OCI-LY3 (cell line): ENCODE data around the gene SAMD11.

ENCODE experiments used
- H2AFZ ChIP-seq: fragments of 200-600, 300-600 bp; shearing (Covaris generic); 2 replicates; pipeline ENCODE4 v1.6.0; 2014; ENCODE audit warnings: antibody characterized with exemption, low read depth, low read length
- H3K27ac ChIP-seq: fragments of 200-600, 300-600 bp; sonication (generic); 2 replicates; pipeline ENCODE4 v1.5.1; 2014; ENCODE audit warnings: mild to moderate bottlenecking, low read length, moderate library complexity, mixed read lengths
- H3K27me3 ChIP-seq: fragments of 200-600, 300-600 bp; sonication (generic); 2 replicates; pipeline ENCODE4 v1.6.1; 2014; ENCODE audit warnings: low read depth, low read length, mixed read lengths
- H3K36me3 ChIP-seq: fragments of 200-600, 300-600 bp; sonication (generic); replicated peaks from 2 replicates; pipeline ENCODE3; 2014; ENCODE audit warnings: low read depth, low read length, mixed read lengths
- H3K4me1 ChIP-seq: fragments of 300-600, 200-600 bp; sonication (generic); 2 replicates; pipeline ENCODE4 v1.6.1; 2014; ENCODE audit warnings: low read length, mixed read lengths
- H3K4me2 ChIP-seq: fragments of 200-600, 300-600 bp; sonication (generic); 2 replicates; pipeline ENCODE4 v1.6.1; 2014; ENCODE audit warnings: low read length, mixed read lengths
- H3K4me3 ChIP-seq: fragments of 300-600, 200-600 bp; sonication (generic); 2 replicates; pipeline ENCODE4 v1.5.1; 2014; ENCODE audit warnings: antibody characterized with exemption, mild to moderate bottlenecking, low read length, moderate library complexity
- H3K79me2 ChIP-seq: fragments of 300-600, 200-600 bp; shearing (Covaris generic); 2 replicates; pipeline ENCODE4 v1.6.1; 2014; ENCODE audit warnings: mild to moderate bottlenecking, low read length, mixed read lengths
- H3K9ac ChIP-seq: fragments of 300-600, 200-600 bp; shearing (Covaris generic); 2 replicates; pipeline ENCODE4 v1.6.0; 2014; ENCODE audit warnings: mild to moderate bottlenecking, low read length, moderate library complexity
- H3K9me3 ChIP-seq: fragments of 200-600, 300-600 bp; shearing (Covaris generic); 2 replicates; pipeline ENCODE4 v1.6.1; 2014; ENCODE audit warnings: low read length, mixed read lengths; ENCODE audit not compliant: insufficient read depth
- H4K20me1 ChIP-seq: fragments of 200-600, 300-600 bp; sonication (generic); 2 replicates; pipeline ENCODE4 v1.6.1; 2016; ENCODE audit warnings: low read length, mixed read lengths; ENCODE audit not compliant: insufficient read depth
- EZH2phosphoT487 ChIP-seq: fragments of 200-600 bp; shearing (Covaris generic); IDR thresholded peaks from 2 replicates; pipeline ENCODE4 v1.6.1; 2018; ENCODE audit warnings: antibody characterized with exemption, mixed run types, low read depth
- TF ChIP-seq, protein P1 (sequence below): fragments of 200-600, 300-600 bp; sonication (generic); IDR thresholded peaks from 2 replicates; pipeline ENCODE4 v1.5.1; 2014; ENCODE audit warnings: antibody characterized with exemption, low read length, low read depth

The SAMD11 gene

DNA sequence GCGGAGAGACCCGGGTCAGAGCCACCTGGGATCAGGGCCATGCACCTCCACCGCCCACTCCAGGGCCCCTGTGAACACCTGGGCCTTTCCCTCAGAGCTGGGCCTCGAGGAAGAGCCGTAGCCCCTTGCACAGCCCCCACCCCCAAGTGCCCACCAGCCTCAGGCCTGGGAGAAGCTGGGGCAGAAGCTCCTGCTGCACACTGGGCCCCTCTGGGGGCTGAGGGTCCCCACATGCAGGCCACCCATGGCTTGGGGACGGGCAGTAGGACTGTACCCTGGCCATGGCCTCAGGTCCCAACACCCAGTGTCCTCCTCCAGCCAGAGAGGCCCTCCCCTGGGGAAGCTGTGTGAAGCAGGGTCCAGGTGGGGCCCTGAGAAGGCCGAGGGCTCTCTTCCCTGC, 28.9 kb downstream of the SAMD11 start:
- H3K4me2 ChIP-seq: no peak overlapping the region
- H4K20me1 ChIP-seq: peaks cover 24% of the 10 kb centered on the region
- no peak overlapping the region for H3K27ac ChIP-seq
- peaks cover 50% of the 10 kb centered on the region for H3K36me3 ChIP-seq
- H3K9ac ChIP-seq: no peak overlapping the region
- no peaks in the 10 kb centered on the region for H3K9me3 ChIP-seq
- H3K4me3 ChIP-seq: no peak overlapping the region
- no peaks in the 10 kb centered on the region for H3K27me3 ChIP-seq
- H3K79me2 ChIP-seq: peaks cover 10% of the 10 kb centered on the region
- peaks cover 2% of the 10 kb centered on the region for H3K4me1 ChIP-seq
- TF ChIP-seq, protein P1, sequence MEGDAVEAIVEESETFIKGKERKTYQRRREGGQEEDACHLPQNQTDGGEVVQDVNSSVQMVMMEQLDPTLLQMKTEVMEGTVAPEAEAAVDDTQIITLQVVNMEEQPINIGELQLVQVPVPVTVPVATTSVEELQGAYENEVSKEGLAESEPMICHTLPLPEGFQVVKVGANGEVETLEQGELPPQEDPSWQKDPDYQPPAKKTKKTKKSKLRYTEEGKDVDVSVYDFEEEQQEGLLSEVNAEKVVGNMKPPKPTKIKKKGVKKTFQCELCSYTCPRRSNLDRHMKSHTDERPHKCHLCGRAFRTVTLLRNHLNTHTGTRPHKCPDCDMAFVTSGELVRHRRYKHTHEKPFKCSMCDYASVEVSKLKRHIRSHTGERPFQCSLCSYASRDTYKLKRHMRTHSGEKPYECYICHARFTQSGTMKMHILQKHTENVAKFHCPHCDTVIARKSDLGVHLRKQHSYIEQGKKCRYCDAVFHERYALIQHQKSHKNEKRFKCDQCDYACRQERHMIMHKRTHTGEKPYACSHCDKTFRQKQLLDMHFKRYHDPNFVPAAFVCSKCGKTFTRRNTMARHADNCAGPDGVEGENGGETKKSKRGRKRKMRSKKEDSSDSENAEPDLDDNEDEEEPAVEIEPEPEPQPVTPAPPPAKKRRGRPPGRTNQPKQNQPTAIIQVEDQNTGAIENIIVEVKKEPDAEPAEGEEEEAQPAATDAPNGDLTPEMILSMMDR: no peak
- TF ChIP-seq EZH2phosphoT487: no peak
- no peak overlapping the region for H2AFZ ChIP-seq

DNA sequence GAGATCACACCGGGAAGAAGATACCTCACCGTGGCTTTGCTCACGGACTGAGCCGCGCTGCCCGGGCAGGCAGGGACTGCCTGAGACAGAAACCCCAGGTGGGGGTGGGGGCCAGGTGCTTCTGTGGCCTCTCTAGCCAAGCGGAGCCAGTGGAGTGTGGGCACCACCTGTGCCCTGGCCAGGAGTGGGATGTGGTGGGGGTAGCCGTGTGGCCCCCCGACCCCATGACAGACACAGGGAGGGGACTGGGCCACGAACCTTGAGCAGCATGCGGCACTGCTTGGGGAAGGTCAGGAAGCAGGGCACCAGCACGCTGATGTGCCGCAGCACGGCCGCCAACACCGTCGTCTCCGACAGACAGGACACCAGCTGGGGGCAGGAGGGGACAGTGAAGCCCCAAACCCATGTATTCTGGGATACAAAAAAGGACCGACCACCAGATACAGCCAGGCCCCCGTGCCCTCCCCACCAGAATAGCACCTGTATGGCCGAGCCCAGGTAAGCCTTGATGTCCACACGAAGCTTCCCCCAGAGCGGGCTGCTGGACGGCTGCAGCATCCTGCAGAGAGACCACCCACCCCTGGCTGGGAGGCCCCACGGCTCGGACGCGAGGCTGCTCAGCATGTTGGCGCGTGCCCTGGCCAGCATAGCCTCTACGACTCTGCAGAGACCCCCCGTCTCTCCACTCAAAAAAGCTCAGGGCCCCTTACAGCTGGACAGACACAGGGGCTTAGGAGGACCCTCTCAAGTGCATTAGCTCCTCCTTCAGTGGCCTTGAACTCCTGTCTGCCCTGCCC, 30.0 kb downstream of the SAMD11 start:
- Histone ChIP-seq H3K79me2 (peaks cover 21% of the 10 kb centered on the region), H3K4me2 (no peak overlapping the region), H3K36me3 (peaks cover 46% of the 10 kb centered on the region)

DNA sequence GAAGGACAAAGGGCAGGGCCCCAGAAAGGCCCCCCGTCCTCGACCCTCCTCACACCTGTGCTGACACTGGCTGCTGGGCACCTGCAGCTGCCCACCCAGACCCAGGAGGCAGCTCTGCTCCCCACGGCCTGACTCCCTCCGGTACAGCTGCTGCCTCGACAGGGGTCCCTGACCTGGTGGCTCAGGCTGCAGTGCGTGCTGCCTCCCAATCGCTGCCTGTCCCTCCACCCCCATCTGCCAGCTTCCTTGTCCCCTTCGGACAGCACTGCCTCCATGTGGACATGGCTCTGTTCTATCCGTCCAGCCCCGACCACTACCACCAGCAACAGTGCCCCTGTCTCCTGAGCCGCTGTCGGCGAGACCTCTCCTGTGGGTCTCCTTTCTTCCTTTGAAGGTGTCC, 31.2 kb downstream of the SAMD11 start:
- Histone ChIP-seq H3K9ac (no peak overlapping the region), H3K27me3 (no peaks in the 10 kb centered on the region), H3K4me2 (no peak overlapping the region), H3K9me3 (no peaks in the 10 kb centered on the region), H2AFZ (no peak overlapping the region), H3K79me2 (peaks cover 25% of the 10 kb centered on the region), H3K4me3 (no peak overlapping the region), H3K27ac (no peak overlapping the region), H3K4me1 (peaks cover 9% of the 10 kb centered on the region), H4K20me1 (peaks cover 17% of the 10 kb centered on the region), H3K36me3 (peaks cover 42% of the 10 kb centered on the region)
- TF ChIP-seq, protein P1: no peak
- no peak for TF ChIP-seq EZH2phosphoT487

More for the DNA sequence above, 30.0 kb downstream of the SAMD11 start:
- TF ChIP-seq EZH2phosphoT487: no peak
- TF ChIP-seq, protein P1: no peak
- peaks cover 26% of the 10 kb centered on the region for H4K20me1 ChIP-seq
- H3K9me3 ChIP-seq: no peaks in the 10 kb centered on the region
- no peak overlapping the region for H3K4me3 ChIP-seq
- no peak overlapping the region for H3K9ac ChIP-seq
- H3K4me1 ChIP-seq: peaks cover 6% of the 10 kb centered on the region
- no peak overlapping the region for H2AFZ ChIP-seq
- no peak overlapping the region for H3K27ac ChIP-seq
- H3K27me3 ChIP-seq: no peaks in the 10 kb centered on the region

DNA sequence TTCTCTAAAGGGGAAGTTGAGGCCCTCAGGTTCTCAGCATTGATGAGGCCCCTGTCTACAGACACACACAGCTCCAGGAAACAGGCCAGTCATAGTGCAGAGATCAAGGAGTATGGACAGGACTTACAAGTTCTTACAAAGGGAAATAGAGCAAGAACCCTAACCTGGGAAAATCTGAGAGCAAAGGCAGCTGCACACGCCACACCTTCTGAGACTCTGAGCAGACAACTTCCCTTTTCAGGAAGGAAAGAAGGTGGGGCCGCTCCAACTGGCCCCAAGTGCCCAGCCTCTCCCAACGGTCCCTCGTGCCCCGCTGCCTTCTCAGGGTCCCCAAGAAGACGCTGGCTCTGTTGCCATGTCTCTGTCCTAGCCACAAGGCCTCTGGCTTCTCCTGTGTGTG, 31.8 kb downstream of the SAMD11 start:
- H2AFZ ChIP-seq: no peak overlapping the region
- peaks cover 11% of the 10 kb centered on the region for H3K4me1 ChIP-seq
- no peak overlapping the region for H3K9ac ChIP-seq
- no peak for TF ChIP-seq EZH2phosphoT487
- TF ChIP-seq, protein P1: no peak
- H3K27me3 ChIP-seq: no peaks in the 10 kb centered on the region
- H3K27ac ChIP-seq: no peak overlapping the region
- H4K20me1 ChIP-seq: peaks cover 11% of the 10 kb centered on the region; the same call in 1 of the 2 replicates
- H3K9me3 ChIP-seq: no peaks in the 10 kb centered on the region
- H3K79me2 ChIP-seq: peaks cover 25% of the 10 kb centered on the region
- no peak overlapping the region for H3K4me2 ChIP-seq
- H3K36me3 ChIP-seq: peaks cover 37% of the 10 kb centered on the region
- H3K4me3 ChIP-seq: no peak overlapping the region
